ENCODE data around the gene ADAM15. TPM values are rescaled to one million over a fixed set of nuclear protein-coding genes. Genes with fewer than 3 reads are reported as not detected.

The ADAM15 gene
- total RNA-seq, 4 donors from 2014 or later: 30.3 to 42.8 (median 36.9) TPM

DNA sequence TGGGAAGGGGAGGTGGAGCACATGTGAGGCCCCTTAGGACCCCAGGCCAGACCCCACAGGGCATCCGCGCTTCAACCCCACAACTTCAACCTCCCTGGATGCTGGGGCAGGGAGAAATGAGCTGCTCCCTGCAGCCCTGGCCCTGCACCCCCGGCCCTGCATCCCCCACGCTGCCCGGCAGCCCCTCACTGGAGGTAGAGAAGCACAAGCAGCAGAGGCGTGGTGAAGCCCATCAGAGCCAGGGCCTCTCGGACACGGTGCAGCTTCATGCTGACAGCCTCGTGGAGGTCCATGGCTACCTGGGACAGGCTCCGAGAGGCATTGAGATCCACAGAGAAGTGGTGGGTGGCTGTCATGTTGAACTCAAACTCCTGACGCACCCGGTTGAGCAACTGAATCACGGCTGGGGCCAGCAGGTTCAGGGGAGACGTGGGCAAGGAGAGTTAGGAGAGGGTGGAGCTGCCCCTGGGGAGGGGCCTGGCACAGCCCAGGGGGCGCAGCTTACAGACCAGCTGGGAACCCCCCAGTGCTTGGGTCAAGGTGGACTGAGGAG lies 20.8 kb upstream of the ADAM15 start:
- ATAC-seq (no peak), DNase-seq (no peak)
- Histone ChIP-seq H3K27ac (no peak overlapping the region), H3K4me1 (no peaks in the 10 kb centered on the region), H3K4me3 (no peak overlapping the region), H3K27me3 (no peaks in the 10 kb centered on the region), H3K9me3 (no peaks in the 10 kb centered on the region), H3K36me3 (no peaks in the 10 kb centered on the region)
- intact Hi-C loops (cut with DNase I; ENCODE audit: low total_unique reads): no loop called here
- in situ Hi-C loops (cut with MboI; ENCODE audit: low sequenced_read_pairs in 4 of 4): no loop called here
- TF ChIP-seq POLR2A (IDR thresholded peaks at IDR 0.05): no peak
- TF ChIP-seq, protein P1, sequence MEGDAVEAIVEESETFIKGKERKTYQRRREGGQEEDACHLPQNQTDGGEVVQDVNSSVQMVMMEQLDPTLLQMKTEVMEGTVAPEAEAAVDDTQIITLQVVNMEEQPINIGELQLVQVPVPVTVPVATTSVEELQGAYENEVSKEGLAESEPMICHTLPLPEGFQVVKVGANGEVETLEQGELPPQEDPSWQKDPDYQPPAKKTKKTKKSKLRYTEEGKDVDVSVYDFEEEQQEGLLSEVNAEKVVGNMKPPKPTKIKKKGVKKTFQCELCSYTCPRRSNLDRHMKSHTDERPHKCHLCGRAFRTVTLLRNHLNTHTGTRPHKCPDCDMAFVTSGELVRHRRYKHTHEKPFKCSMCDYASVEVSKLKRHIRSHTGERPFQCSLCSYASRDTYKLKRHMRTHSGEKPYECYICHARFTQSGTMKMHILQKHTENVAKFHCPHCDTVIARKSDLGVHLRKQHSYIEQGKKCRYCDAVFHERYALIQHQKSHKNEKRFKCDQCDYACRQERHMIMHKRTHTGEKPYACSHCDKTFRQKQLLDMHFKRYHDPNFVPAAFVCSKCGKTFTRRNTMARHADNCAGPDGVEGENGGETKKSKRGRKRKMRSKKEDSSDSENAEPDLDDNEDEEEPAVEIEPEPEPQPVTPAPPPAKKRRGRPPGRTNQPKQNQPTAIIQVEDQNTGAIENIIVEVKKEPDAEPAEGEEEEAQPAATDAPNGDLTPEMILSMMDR (IDR thresholded peaks at IDR 0.05 in 4 of 5, conservative IDR thresholded peaks at IDR 0.05 in 1 of 5): no peak

DNA sequence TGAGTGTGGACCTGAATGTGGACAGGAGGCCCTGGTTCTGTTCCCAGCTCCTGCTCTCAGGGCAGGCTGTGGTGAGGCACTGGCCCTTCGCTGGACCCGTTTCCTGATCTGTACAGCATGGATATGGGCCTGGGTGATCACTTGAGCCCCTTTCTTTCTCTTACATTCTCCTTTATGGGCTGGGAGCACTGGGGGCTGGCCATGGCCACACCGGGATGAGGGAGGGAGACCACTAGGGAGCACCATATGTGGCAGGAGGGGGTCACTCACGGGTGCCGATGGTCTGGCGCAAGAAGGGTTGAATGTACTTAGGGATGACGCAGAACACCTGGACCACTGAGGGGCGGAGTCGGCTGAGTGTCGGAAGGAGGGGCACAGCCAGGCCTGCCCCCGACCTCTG lies 20.2 kb upstream of the ADAM15 start:
- Histone ChIP-seq H3K4me1 (no peaks in the 10 kb centered on the region), H3K4me3 (no peak overlapping the region), H3K9me3 (no peaks in the 10 kb centered on the region), H3K27me3 (no peaks in the 10 kb centered on the region), H3K36me3 (no peaks in the 10 kb centered on the region), H3K27ac (no peak overlapping the region)
- TF ChIP-seq, protein P1 (IDR thresholded peaks at IDR 0.05 in 4 of 5, conservative IDR thresholded peaks at IDR 0.05 in 1 of 5): no peak
- TF ChIP-seq POLR2A (IDR thresholded peaks at IDR 0.05): no peak
- ATAC-seq: no peak
- intact Hi-C loops (cut with DNase I; ENCODE audit: low total_unique reads) (no loop called here), in situ Hi-C loops (cut with MboI; ENCODE audit: low sequenced_read_pairs in 4 of 4) (no loop called here)
- DNase-seq: no peak

DNA sequence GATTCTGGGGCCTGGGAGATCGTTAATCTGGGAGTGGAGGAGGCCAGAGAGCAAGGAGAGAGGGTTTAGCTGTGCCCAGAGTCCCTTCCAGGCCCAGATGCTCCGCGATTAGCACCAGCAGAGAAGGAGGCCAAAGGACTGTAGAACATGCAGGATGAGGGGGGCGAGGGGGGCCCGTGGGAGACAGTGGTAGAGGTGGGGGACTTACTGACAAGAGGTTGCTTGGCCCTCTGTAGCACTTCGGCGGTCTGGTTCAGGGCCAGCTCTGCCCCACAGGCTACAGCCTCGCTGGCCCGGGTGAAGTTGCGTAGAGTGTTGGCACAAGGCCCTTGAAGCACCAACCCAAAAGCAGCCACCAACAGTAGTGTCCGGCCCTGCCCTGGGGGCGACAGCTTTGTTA lies 18.2 kb upstream of the ADAM15 start:
- ATAC-seq: no peak
- H3K36me3 ChIP-seq: no peaks in the 10 kb centered on the region
- no peaks in the 10 kb centered on the region for H3K27me3 ChIP-seq
- no peak for DNase-seq
- no peaks in the 10 kb centered on the region for H3K9me3 ChIP-seq
- H3K27ac ChIP-seq: no peak overlapping the region
- in situ Hi-C loops (cut with MboI; ENCODE audit: low sequenced_read_pairs in 4 of 4) (no loop called here), intact Hi-C loops (cut with DNase I; ENCODE audit: low total_unique reads) (no loop called here)
- TF ChIP-seq, protein P1 (IDR thresholded peaks at IDR 0.05 in 4 of 5, conservative IDR thresholded peaks at IDR 0.05 in 1 of 5): no peak
- TF ChIP-seq POLR2A (IDR thresholded peaks at IDR 0.05): no peak
- H3K4me1 ChIP-seq: no peaks in the 10 kb centered on the region
- H3K4me3 ChIP-seq: no peak overlapping the region

DNA sequence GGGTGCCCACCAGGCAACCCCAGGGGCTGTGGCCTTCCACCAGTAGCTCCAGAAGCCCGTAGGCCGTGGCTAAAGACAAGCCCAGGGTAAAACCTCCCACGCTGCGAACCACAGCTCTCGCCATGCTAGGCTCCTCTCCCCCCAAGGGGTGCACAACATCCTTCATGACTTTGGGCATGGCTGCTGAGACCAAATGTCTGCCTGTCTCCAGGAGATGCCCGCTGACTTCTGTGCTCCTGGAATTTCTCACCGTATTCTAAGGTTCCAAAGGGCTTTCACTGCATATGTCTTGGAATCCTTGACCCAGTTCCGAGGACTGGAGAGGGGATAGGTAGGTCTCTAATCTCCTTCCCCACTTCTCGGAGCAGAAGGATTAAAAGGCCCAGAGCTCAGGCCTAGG lies 17.6 kb upstream of the ADAM15 start, which contains the start of the genes DCST1 and DCST2:
DCST1 (plus strand) TSS at position 301 of the 400 bp plus-strand sequence. CDS start 213 bp downstream, outside the sequence.
DCST2 (minus strand) TSS at position 258 of the 400 bp plus-strand sequence; CDS start at position 178, 80 bp downstream.
- ATAC-seq (no peak), DNase-seq (no peak)
- intact Hi-C loops (cut with DNase I; ENCODE audit: low total_unique reads) (no loop called here), in situ Hi-C loops (cut with MboI; ENCODE audit: low sequenced_read_pairs in 4 of 4) (no loop called here)
- no peak within 1 kb of the TSS for H3K4me3 ChIP-seq
- TF ChIP-seq, protein P1 (IDR thresholded peaks at IDR 0.05 in 4 of 5, conservative IDR thresholded peaks at IDR 0.05 in 1 of 5): no peak
- TF ChIP-seq POLR2A (IDR thresholded peaks at IDR 0.05): no peak
- peaks cover 0 to 2% of the 10 kb centered on the region in 2 donors for H3K4me1 ChIP-seq
- no peaks in the 10 kb centered on the region for H3K9me3 ChIP-seq
- H3K27me3 ChIP-seq: no peaks in the 10 kb centered on the region
- no peaks in the 10 kb centered on the region for H3K36me3 ChIP-seq
- no peak within 1 kb of the TSS for H3K27ac ChIP-seq
